Ishikawa (cell line): Measurements from ENCODE around the gene LBHD2.
A peak's percentile ranks its signal among the peaks of the same experiment; 100 is the strongest.

Experiments used
- CEBPB ChIP-seq: IDR thresholded peaks from 2 replicates; pipeline ENCODE4 v1.6.1; 2012
- CREB1 ChIP-seq: IDR thresholded peaks from 2 replicates; pipeline ENCODE4 v1.6.1; 2012; ENCODE audit warnings: low read depth
- EGR1 ChIP-seq: IDR thresholded peaks from 2 replicates; pipeline ENCODE4 v1.6.1; 2012
- EP300 ChIP-seq: IDR thresholded peaks from 2 replicates; pipeline ENCODE4 v1.6.1; 2012; ENCODE audit warnings: borderline replicate concordance
- FOXM1 ChIP-seq: IDR thresholded peaks from 2 replicates; pipeline ENCODE4 v1.6.1; 2012; ENCODE audit warnings: low read depth, borderline replicate concordance
- NFIC ChIP-seq: IDR thresholded peaks from 2 replicates; pipeline ENCODE4 v1.6.1; 2012
- RAD21 ChIP-seq: IDR thresholded peaks from 2 replicates; pipeline ENCODE4 v1.6.1; 2012; ENCODE audit warnings: low read depth
- TAF1 ChIP-seq: IDR thresholded peaks from 2 replicates; pipeline ENCODE4 v1.6.1; 2012; ENCODE audit warnings: low read depth, mild to moderate bottlenecking
- TCF12 ChIP-seq: IDR thresholded peaks from 2 replicates; pipeline ENCODE4 v1.6.1; 2012; ENCODE audit warnings: low read depth
- TEAD4 ChIP-seq: IDR thresholded peaks from 2 replicates; pipeline ENCODE4 v1.6.1; 2012
- YY1 ChIP-seq: IDR thresholded peaks from 2 replicates; pipeline ENCODE4 v1.6.1; 2012; ENCODE audit warnings: low read depth
- ZBTB7A ChIP-seq: IDR thresholded peaks from 2 replicates; pipeline ENCODE4 v1.6.1; 2012; ENCODE audit warnings: low read depth
- TF ChIP-seq, protein P1 (sequence below): IDR thresholded peaks from 2 replicates; pipeline ENCODE4 v1.6.1; 2012; ENCODE audit warnings: low read depth, mild to moderate bottlenecking
- TF ChIP-seq, protein P2 (sequence below): IDR thresholded peaks from 2 replicates; pipeline ENCODE4 v1.6.1; 2012
- TF ChIP-seq, protein P3 (sequence below): IDR thresholded peaks from 2 replicates; pipeline ENCODE4 v1.6.1; 2012

Gene LBHD2

DNA sequence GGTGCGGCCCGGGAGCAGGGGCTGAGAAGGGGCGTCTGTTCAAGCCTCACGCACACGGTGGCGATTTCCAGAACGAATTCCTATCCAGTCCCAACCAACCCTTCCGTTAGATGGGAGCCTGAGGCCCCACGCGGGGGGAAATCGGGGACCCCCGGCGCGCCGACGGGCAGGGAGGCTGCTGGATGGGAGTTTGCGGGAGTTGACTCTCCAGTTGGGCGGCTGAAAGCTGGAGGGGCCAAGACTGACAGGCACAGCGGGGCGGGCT is 20.3 kb downstream of the LBHD2 start:
- TF ChIP-seq, protein P1, sequence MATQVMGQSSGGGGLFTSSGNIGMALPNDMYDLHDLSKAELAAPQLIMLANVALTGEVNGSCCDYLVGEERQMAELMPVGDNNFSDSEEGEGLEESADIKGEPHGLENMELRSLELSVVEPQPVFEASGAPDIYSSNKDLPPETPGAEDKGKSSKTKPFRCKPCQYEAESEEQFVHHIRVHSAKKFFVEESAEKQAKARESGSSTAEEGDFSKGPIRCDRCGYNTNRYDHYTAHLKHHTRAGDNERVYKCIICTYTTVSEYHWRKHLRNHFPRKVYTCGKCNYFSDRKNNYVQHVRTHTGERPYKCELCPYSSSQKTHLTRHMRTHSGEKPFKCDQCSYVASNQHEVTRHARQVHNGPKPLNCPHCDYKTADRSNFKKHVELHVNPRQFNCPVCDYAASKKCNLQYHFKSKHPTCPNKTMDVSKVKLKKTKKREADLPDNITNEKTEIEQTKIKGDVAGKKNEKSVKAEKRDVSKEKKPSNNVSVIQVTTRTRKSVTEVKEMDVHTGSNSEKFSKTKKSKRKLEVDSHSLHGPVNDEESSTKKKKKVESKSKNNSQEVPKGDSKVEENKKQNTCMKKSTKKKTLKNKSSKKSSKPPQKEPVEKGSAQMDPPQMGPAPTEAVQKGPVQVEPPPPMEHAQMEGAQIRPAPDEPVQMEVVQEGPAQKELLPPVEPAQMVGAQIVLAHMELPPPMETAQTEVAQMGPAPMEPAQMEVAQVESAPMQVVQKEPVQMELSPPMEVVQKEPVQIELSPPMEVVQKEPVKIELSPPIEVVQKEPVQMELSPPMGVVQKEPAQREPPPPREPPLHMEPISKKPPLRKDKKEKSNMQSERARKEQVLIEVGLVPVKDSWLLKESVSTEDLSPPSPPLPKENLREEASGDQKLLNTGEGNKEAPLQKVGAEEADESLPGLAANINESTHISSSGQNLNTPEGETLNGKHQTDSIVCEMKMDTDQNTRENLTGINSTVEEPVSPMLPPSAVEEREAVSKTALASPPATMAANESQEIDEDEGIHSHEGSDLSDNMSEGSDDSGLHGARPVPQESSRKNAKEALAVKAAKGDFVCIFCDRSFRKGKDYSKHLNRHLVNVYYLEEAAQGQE = no peak
- TF ChIP-seq FOXM1 = no peak
- no peak for TF ChIP-seq ZBTB7A
- no peak for TF ChIP-seq CEBPB
- TF ChIP-seq, protein P2, sequence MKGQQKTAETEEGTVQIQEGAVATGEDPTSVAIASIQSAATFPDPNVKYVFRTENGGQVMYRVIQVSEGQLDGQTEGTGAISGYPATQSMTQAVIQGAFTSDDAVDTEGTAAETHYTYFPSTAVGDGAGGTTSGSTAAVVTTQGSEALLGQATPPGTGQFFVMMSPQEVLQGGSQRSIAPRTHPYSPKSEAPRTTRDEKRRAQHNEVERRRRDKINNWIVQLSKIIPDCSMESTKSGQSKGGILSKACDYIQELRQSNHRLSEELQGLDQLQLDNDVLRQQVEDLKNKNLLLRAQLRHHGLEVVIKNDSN = no peak
- no peak for TF ChIP-seq TCF12
- no peak for TF ChIP-seq TEAD4
- TF ChIP-seq YY1 = no peak
- no peak for TF ChIP-seq RAD21
- no peak for TF ChIP-seq EP300
- no peak for TF ChIP-seq CREB1
- TF ChIP-seq, protein P3, sequence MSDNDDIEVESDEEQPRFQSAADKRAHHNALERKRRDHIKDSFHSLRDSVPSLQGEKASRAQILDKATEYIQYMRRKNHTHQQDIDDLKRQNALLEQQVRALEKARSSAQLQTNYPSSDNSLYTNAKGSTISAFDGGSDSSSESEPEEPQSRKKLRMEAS = no peak
- TF ChIP-seq NFIC = no peak
- no peak for TF ChIP-seq EGR1
- TF ChIP-seq TAF1 = no peak

DNA sequence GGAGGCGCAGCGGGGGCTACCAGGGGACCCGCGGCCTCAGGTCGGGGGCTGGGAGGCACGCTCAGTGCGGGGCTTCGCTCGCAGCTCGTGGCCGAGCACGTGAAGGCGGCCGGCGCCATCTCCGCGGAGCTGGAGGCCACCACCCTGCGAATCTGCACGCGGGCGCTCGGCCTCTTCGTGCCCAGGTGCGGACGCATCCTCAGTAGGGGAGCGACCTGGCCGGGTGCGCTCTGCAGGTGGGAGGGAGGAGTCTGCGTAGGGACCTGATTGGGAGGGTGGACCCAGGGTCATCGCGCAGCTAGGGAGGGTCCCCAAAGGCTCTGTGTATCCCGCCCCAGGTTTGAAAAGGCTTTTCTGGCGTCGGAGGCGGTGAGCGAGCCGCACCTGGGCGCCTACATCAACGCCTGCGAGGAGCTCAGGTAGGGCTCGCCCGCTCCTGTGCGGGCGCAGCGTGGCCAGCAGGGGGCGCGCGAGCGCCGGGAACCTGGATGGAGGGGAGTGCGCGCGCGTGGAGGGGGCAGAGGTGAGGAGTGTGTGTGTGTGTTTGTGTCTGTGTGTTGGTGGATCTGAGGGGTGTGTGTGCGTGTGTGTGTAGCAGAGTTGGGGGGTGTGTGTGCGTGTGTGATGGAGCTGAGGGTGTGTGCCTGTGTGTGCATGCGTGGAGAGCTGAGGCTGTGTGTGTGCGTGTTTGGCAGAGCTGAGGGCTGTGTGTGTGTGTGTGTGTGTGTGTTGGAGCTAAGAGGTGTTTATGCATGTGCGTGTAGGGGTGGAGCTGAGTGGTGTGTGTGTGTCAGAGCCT is 20.8 kb downstream of the LBHD2 start:
- peak; percentile 95 for TF ChIP-seq RAD21
- TF ChIP-seq TCF12 = 0 out of 2 replicates have a peak, but pooled peaks have one; percentile 31
- TF ChIP-seq, protein P1 = no peak
- TF ChIP-seq CREB1 = no peak
- TF ChIP-seq, protein P3 = peak; percentile 74
- no peak for TF ChIP-seq NFIC
- TF ChIP-seq ZBTB7A = no peak
- no peak for TF ChIP-seq TEAD4
- TF ChIP-seq FOXM1 = no peak
- no peak for TF ChIP-seq YY1
- TF ChIP-seq EGR1 = no peak
- no peak for TF ChIP-seq TAF1
- TF ChIP-seq, protein P2 = no peak
- TF ChIP-seq EP300 = 0 out of 2 replicates have a peak, but pooled peaks have one; percentile 9
- no peak for TF ChIP-seq CEBPB

DNA sequence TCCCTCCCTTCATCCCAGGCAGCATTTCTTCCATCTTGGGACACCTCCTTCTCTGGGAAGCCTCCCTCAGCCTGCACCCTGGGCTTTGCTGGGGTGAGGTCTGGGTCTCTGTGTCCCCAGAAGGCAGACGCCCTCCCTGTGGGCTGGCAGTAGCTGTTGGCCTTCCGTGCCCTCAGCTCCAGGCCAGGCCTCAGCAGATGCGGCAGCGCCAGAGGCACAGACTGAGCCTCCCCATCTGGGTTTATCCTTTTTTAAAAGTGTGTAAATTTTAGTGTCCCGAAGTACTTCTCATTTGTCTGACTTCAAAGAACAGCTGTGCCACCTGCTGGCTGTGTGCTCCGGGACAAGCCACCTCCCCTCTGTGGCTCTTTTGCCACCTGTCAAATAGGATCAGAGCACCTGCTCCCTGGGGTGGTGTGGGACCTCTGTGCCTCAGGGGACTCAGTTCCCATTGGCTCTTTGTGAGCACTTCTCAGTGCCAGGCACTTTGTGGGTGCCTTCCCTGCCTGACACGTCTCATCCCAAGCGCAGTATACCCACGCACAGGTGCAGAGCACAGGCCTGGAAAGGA is 21.7 kb downstream of the LBHD2 start:
- TF ChIP-seq TAF1 (no peak), RAD21 (peak; percentile 23; the same call in 1 of the 2 replicates)

DNA sequence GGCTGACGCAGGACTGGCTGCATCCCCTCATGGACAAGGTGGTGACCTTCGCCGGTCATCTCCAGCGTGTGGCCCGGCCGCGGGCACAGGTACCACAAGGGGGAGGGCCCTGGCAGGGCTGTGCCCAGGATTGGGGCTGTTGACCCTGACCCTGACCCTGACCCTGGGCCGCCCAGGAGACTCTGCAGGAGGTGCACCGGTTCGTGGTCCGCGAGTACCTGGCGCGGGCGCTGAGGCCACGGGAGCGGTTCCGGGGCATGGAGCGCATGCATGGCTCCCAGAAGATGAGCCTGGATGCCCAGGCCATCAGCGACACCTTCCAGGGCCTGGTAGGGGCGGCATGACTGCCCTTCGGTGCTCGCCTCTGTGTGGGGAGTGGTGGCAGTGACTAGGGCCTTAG is 23.4 kb downstream of the LBHD2 start:
- TF ChIP-seq YY1 = no peak
- TF ChIP-seq EGR1 = no peak
- TF ChIP-seq, protein P2 = no peak
- TF ChIP-seq TEAD4 = no peak

DNA sequence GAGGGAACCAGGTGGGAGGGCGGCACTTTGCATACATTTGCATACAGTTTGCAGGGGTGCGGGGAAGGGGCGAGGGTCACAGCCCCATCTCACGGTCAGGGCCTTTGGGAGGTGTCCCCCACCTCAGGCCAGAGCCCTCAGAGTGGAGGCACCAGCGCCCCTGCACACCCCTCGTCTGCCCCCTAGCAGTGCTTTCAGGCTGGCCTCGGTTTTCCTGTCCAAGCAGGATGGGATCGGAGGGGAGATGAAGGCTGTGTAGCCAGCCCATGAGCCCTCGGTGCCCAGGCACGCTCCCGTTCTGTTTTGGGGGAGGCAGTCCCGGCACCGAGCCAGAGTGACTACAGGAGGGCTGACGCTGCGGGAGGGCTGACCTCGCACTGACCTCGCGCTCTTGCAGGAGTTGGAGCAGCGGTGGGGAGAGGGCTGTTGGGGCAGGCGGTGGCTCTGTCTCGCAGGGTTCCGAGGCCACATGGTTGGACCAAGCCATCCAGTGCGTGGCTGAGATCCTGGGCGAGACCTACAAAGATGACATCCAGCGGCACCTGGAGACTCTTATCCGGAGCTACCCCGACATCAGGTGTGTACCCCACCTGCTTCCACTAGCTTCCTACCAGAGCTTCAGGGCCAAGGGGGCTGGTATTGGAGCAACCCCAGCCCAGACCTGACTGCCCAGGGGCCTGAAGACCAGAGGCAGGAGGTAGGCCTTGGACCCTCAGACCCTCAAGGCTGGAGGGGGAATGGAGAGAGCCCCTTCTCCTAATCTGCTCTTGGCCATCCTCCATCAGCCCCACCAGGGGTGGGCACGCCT is 24.1 kb downstream of the LBHD2 start:
- TF ChIP-seq NFIC = peak; percentile 28; the same call in 1 of the 2 replicates
- TF ChIP-seq, protein P1 = no peak
- TF ChIP-seq, protein P3 = no peak
- no peak for TF ChIP-seq YY1
